Astrocyte (in vitro differentiated cells and primary cell): ENCODE measurements around the gene SLCO3A1.

Experiments
- CTCF ChIP-seq: IDR thresholded peaks from 2 replicates; pipeline ENCODE4 v1.5.1; 2011; ENCODE audit warnings: low read depth, mild to moderate bottlenecking, inconsistent platforms, low read length, moderate library complexity; ENCODE audit not compliant: insufficient read depth
- EZH2 ChIP-seq: IDR thresholded peaks from 2 replicates; pipeline ENCODE4 v1.6.1; 2012; ENCODE audit warnings: mild to moderate bottlenecking, low read length, inconsistent platforms; ENCODE audit not compliant: insufficient read depth

- TF ChIP-seq CTCF (peak; percentile 50), EZH2 (no peak)
Observed at GRCh38 chr15:92091155-92091734, 237.7 kb downstream of the SLCO3A1 start.
